A549 (cell line): ENCODE measurements around the gene P2RY8. TPM values are rescaled to one million over a fixed set of nuclear protein-coding genes. Genes with fewer than 3 reads are reported as not detected.

Source experiments
- ATAC-seq, 2 experiments: fragments of 200-7000 bp in 1 of 2; fragments of >200 bp in 1 of 2; cut with Nextera tagmentation in 1 of 2; cut with Tn5 transposase in 1 of 2; 3 replicates each; pipeline versions ENCODE4 v1.8.0 to v1.9.1; 2018 to 2020; ENCODE audit warnings: mild to moderate bottlenecking in 1 of 2, moderate library complexity in 1 of 2
- CTCF ChIA-PET: fragments of 300-600 bp; sonication (Branson Sonifier 250); formaldehyde crosslinking; extraction: SDS; loops from one replicate; lab custom pipeline; 2021; ENCODE audit warnings: antibody characterized with exemption, inconsistent platforms; lab: Yijun Ruan, JAX
- POLR2A ChIA-PET: fragments of 350-600 bp; formaldehyde crosslinking; extraction: SDS; loops from one replicate; lab custom pipeline; 2021; ENCODE audit warnings: antibody characterized with exemption, inconsistent platforms; lab: Yijun Ruan, JAX
- DNase-seq, 2 experiments: peaks; one replicate each; pipeline versions ENCODE4 v3.0.0 to v3.0.0-alpha.2; 2011 to 2016; ENCODE audit warnings: low read depth in 1 of 2, low spot score in 1 of 2
- FAIRE-seq: peaks from 2 replicates; lab custom pipeline; 2011; peaks lifted over from hg19 to GRCh38; lab: Jason Lieb, UNC
- H3K27ac ChIP-seq, 2 experiments: fragments of >200 bp; sonication (Bioruptor Twin); formaldehyde crosslinking; 3 replicates each; pipeline ENCODE4 v1.5.1; 2016 to 2017
- H3K4me1 ChIP-seq: fragments of >200 bp; sonication (Bioruptor Twin); formaldehyde crosslinking; 3 replicates; pipeline ENCODE4 v1.6.1; 2016
- H3K4me2 ChIP-seq: fragments of >200 bp; sonication (Bioruptor Twin); formaldehyde crosslinking; 3 replicates; pipeline ENCODE4 v1.6.1; 2016
- H3K4me3 ChIP-seq: fragments of >200 bp; sonication (Bioruptor Twin); formaldehyde crosslinking; 3 replicates; pipeline ENCODE4 v1.5.1; 2016
- H3K9me3 ChIP-seq: fragments of >200 bp; sonication (Bioruptor Twin); formaldehyde crosslinking; 3 replicates; pipeline ENCODE4 v1.6.1; 2016
- CBX2 ChIP-seq: fragments of 200-600 bp; sonication (generic); IDR thresholded peaks from 2 replicates; pipeline ENCODE4 v1.6.1; 2016; ENCODE audit warnings: low read depth, mild to moderate bottlenecking, borderline replicate concordance
- CEBPB ChIP-seq, 2 experiments: fragments of >200 bp in 1 of 2; sonication (Bioruptor Twin) in 1 of 2; formaldehyde crosslinking in 1 of 2; IDR thresholded peaks; 2 replicates each; pipeline ENCODE4 v1.6.1; 2012 to 2016
- CHD4 ChIP-seq: fragments of 200-600 bp; sonication (generic); IDR thresholded peaks from 2 replicates; pipeline ENCODE4 v1.6.1; 2016; ENCODE audit warnings: antibody characterized with exemption, mild to moderate bottlenecking, borderline replicate concordance
- EHF ChIP-seq: fragments of 250-450 bp; sonication (Bioruptor Pico); IDR thresholded peaks from 2 replicates; pipeline ENCODE4 v1.5.0; 2020; ENCODE audit warnings: mild to moderate bottlenecking
- EP300 ChIP-seq, 2 experiments: fragments of >200 bp; sonication (Bioruptor Twin); formaldehyde crosslinking; IDR thresholded peaks; 2 replicates in 1 of 2; 3 replicates in 1 of 2; pipeline ENCODE4 v1.6.1; 2016 to 2017
- ESRRA ChIP-seq: fragments of 150-350 bp; IDR thresholded peaks from 2 replicates; pipeline ENCODE4 v1.6.1; 2014; ENCODE audit warnings: mild to moderate bottlenecking, low read length, borderline replicate concordance
- FOSB ChIP-seq: fragments of 250-450 bp; sonication (Bioruptor Pico); IDR thresholded peaks from 2 replicates; pipeline ENCODE4 v1.5.0; 2020; ENCODE audit warnings: mild to moderate bottlenecking, moderate library complexity
- FOSL2 ChIP-seq, 2 experiments: fragments of 450-650 bp in 1 of 2; fragments of >200 bp in 1 of 2; sonication (Bioruptor Twin) in 1 of 2; formaldehyde crosslinking; IDR thresholded peaks; 2 replicates each; pipeline versions ENCODE4 v1.5.0 to v1.6.1; 2016 to 2020; ENCODE audit warnings: mild to moderate bottlenecking in 1 of 2, moderate library complexity in 1 of 2
- FOXS1 ChIP-seq: fragments of 250-450 bp; sonication (Bioruptor Pico); IDR thresholded peaks from 2 replicates; pipeline ENCODE4 v1.5.0; 2020; ENCODE audit warnings: mild to moderate bottlenecking, moderate library complexity
- GATA3 ChIP-seq: IDR thresholded peaks from 2 replicates; pipeline ENCODE4 v1.6.1; 2012; ENCODE audit warnings: borderline replicate concordance
- HOXB5 ChIP-seq: fragments of 250-450 bp; sonication (Bioruptor Pico); IDR thresholded peaks from 2 replicates; pipeline ENCODE4 v1.5.0; 2020; ENCODE audit warnings: mild to moderate bottlenecking, moderate library complexity
- JUNB ChIP-seq: fragments of >200 bp; sonication (Bioruptor Twin); formaldehyde crosslinking; IDR thresholded peaks from 2 replicates; pipeline ENCODE4 v1.6.1; 2016
- MAFK ChIP-seq: fragments of 450-650 bp; IDR thresholded peaks from 2 replicates; pipeline ENCODE4 v1.6.1; 2014; ENCODE audit not compliant: partially characterized antibody
- NFE2L2 ChIP-seq: fragments of 150-350 bp; conservative IDR thresholded peaks from 2 replicates; pipeline ENCODE4 v1.6.1; 2014; ENCODE audit warnings: low read length
- POLR2AphosphoS2 ChIP-seq: conservative IDR thresholded peaks from 2 replicates; pipeline ENCODE4 v1.6.1; 2012; ENCODE audit warnings: low read length, improper control_type of control experiment, inconsistent platforms
- RAD21 ChIP-seq, 2 experiments: fragments of >200 bp in 1 of 2; sonication (Bioruptor Twin) in 1 of 2; formaldehyde crosslinking in 1 of 2; IDR thresholded peaks in 1 of 2; conservative IDR thresholded peaks in 1 of 2; 2 replicates in 1 of 2; 3 replicates in 1 of 2; pipeline ENCODE4 v1.6.1; 2012 to 2018; ENCODE audit warnings: inconsistent platforms in 1 of 2
- RCOR1 ChIP-seq: fragments of 150-350 bp; IDR thresholded peaks from 2 replicates; pipeline ENCODE4 v1.6.1; 2014; ENCODE audit warnings: antibody characterized with exemption, low read length, low read depth
- RNF2 ChIP-seq: fragments of 200-600 bp; sonication (generic); IDR thresholded peaks from 2 replicates; pipeline ENCODE4 v1.6.1; 2016; ENCODE audit warnings: low read depth, mild to moderate bottlenecking, antibody characterized with exemption, moderate library complexity, borderline replicate concordance
- SMC3 ChIP-seq: fragments of >200 bp; sonication (Bioruptor Twin); formaldehyde crosslinking; IDR thresholded peaks from 3 replicates; pipeline ENCODE4 v1.6.1; 2018; ENCODE audit warnings: inconsistent platforms
- SREBF2 ChIP-seq: fragments of 450-650 bp; IDR thresholded peaks from 2 replicates; pipeline ENCODE4 v1.6.1; 2014; ENCODE audit warnings: mild to moderate bottlenecking, moderate library complexity
- TFCP2L1 ChIP-seq: fragments of 250-450 bp; sonication (Bioruptor Pico); IDR thresholded peaks from 2 replicates; pipeline ENCODE4 v1.5.0; 2021; ENCODE audit warnings: mild to moderate bottlenecking
- TP53 ChIP-seq: fragments of 250-450 bp; sonication (Bioruptor Pico); IDR thresholded peaks from 2 replicates; pipeline ENCODE4 v1.5.0; 2021; ENCODE audit warnings: mild to moderate bottlenecking, moderate library complexity
- ZFP36 ChIP-seq: fragments of 450-650 bp; IDR thresholded peaks from 2 replicates; pipeline ENCODE4 v1.6.1; 2014; ENCODE audit warnings: borderline replicate concordance; ENCODE audit not compliant: partially characterized antibody
- ZSCAN20 ChIP-seq: fragments of 250-450 bp; sonication (Bioruptor Pico); IDR thresholded peaks from 2 replicates; pipeline ENCODE4 v1.8.0; 2022; ENCODE audit warnings: mild to moderate bottlenecking, moderate library complexity
- WGBS: methylation state at CpG from one replicate; pipeline ENCODE4 v1.1.6; 2017; ENCODE audit errors: missing lambda C conversion rate; 5-methylcytosine and 5-hydroxymethylcytosine counted together
- polyA plus RNA-seq, 4 experiments: library from polyadenylated mRNA; depleted of rRNA in 3 of 4; stranded (reverse); fragments of >200 nt; fragmentation: RNase III in 1 of 4; extraction: RNeasy Plus Mini Kit Qiagen cat#74134 plus additional on column Dnase treatment in 1 of 4; gene quantifications; 2 replicates in 3 of 4; 3 replicates in 1 of 4; pipeline ENCODE4 v1.2.3, GENCODE V29; 2011 to 2017
- TF ChIP-seq, protein P1 (sequence below): fragments of 250-450 bp; sonication (Bioruptor Pico); IDR thresholded peaks from 2 replicates; pipeline ENCODE4 v1.5.0; 2020; ENCODE audit warnings: low read depth, mild to moderate bottlenecking, moderate library complexity
- TF ChIP-seq, protein P2 (sequence below): fragments of 150-350 bp; IDR thresholded peaks from 2 replicates; pipeline ENCODE4 v1.6.1; 2014; ENCODE audit warnings: low read depth, mild to moderate bottlenecking, low read length
- TF ChIP-seq, protein P3 (sequence below): IDR thresholded peaks from 2 replicates; pipeline ENCODE4 v1.6.1; 2012
- TF ChIP-seq, protein P4 (sequence below): fragments of 250-450 bp; sonication (Bioruptor Pico); IDR thresholded peaks from 2 replicates; pipeline ENCODE4 v1.5.0; 2021; ENCODE audit warnings: mild to moderate bottlenecking, moderate library complexity, borderline replicate concordance

Gene P2RY8
- polyA plus RNA-seq, 2 of the 4 experiments (the other 2 are of a cell fraction), result not detected

DNA sequence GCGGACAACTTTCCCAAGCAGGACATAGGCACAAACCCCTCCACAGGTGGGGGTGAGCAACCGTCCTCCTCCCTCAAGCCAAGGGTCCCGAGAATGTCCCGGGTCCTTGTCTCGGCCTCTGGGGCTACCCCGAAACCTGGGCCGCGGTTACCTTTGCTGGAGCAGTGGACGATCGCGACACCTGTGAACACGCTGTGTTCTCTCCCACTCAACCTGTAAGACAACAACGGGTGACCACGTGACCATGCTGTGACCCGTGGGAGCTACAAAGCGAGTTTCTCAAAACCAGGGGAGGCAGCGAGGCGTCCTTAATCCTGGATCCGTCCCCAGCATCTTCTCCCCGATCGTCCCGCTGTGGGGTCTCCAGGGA is 102.1 kb downstream of the P2RY8 start:
- FAIRE-seq (no peak), DNase-seq (no peak), ATAC-seq (0 out of 6 replicates have a peak, but pooled peaks of 1 of the 2 experiments have one; percentile 6)
- H3K4me1 ChIP-seq, result no peaks in the 10 kb centered on the region
- ChIA-PET POLR2A (no interaction called here), CTCF (no interaction called here)
- WGBS, result 96% methylated on average over 22 of the region's 22 CpGs
- H3K27ac ChIP-seq, result no peak overlapping the region
- H3K9me3 ChIP-seq, result no peaks in the 10 kb centered on the region
- TF ChIP-seq, protein P1, sequence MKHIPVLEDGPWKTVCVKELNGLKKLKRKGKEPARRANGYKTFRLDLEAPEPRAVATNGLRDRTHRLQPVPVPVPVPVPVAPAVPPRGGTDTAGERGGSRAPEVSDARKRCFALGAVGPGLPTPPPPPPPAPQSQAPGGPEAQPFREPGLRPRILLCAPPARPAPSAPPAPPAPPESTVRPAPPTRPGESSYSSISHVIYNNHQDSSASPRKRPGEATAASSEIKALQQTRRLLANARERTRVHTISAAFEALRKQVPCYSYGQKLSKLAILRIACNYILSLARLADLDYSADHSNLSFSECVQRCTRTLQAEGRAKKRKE (CRISPR knock-in tag), result no peak
- TF ChIP-seq CEBPB (IDR thresholded peaks at IDR 0.05), result no peak
- no peak for TF ChIP-seq MAFK
- TF ChIP-seq EP300 (IDR thresholded peaks at IDR 0.05), result no peak
- no peak for TF ChIP-seq NFE2L2
- TF ChIP-seq GATA3, result no peak
- TF ChIP-seq RNF2, result no peak
- TF ChIP-seq CHD4, result no peak
- no peak for TF ChIP-seq ZFP36
- TF ChIP-seq, protein P2, sequence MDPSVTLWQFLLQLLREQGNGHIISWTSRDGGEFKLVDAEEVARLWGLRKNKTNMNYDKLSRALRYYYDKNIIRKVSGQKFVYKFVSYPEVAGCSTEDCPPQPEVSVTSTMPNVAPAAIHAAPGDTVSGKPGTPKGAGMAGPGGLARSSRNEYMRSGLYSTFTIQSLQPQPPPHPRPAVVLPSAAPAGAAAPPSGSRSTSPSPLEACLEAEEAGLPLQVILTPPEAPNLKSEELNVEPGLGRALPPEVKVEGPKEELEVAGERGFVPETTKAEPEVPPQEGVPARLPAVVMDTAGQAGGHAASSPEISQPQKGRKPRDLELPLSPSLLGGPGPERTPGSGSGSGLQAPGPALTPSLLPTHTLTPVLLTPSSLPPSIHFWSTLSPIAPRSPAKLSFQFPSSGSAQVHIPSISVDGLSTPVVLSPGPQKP, result no peak
- TF ChIP-seq ZSCAN20 (CRISPR knock-in tag), result no peak
- no peak for TF ChIP-seq POLR2AphosphoS2
- no peak for TF ChIP-seq CBX2
- TF ChIP-seq, protein P3, sequence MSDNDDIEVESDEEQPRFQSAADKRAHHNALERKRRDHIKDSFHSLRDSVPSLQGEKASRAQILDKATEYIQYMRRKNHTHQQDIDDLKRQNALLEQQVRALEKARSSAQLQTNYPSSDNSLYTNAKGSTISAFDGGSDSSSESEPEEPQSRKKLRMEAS, result no peak
- no peak for TF ChIP-seq FOXS1
- no peak overlapping the region for H3K4me2 ChIP-seq
- no peak overlapping the region for H3K4me3 ChIP-seq

DNA sequence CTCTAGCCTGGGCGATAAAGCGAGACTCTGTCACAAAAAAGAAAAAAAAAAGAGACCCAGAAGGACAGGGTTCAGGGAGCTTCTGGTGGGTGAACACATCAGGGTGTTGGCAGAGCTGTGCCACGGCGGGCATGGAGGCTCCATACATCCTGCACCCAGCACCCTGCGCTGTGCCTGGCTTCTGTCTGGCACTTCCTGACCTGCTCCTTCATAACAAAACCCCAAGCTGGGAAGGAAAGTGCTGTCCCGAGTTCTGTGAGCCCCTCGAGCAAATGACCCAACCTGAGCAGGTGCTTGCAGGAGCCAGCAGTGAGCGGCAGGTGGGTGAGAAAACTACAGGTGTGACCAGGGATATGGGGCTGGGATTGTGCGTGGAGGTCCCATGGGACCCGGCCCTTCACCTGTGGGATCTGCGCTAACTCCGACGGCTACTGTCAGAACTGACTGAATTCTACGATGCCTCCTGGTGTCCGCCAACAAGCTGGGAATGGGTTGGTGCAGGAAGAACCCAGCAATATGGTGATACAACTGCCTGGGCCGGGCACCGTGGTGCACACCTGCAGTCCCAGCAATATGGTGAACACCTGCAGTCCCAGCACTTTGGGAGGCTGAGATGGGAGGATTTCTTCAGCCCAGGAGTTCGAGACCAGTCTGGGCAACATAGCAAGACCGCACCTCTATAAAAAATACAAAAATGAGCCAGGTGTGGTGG is 103.2 kb downstream of the P2RY8 start:
- FAIRE-seq (no peak), ATAC-seq (peak in 1 of 2 experiments; percentile 23; a peak in 2 of 6 replicates), DNase-seq (no peak)
- CTCF ChIA-PET, result no interaction called here
- Histone ChIP-seq H3K27ac (no peak overlapping the region), H3K4me2 (no peak overlapping the region), H3K4me1 (no peaks in the 10 kb centered on the region), H3K4me3 (no peak overlapping the region), H3K9me3 (no peaks in the 10 kb centered on the region)
- POLR2A ChIA-PET, result no interaction called here
- TF ChIP-seq SMC3 (no peak), NFE2L2 (no peak), RNF2 (no peak), ESRRA (no peak), SREBF2 (no peak), HOXB5 (CRISPR knock-in tag) (no peak), TP53 (no peak), EP300 (IDR thresholded peaks at IDR 0.05) (no peak), JUNB (no peak), RAD21 (conservative IDR thresholded peaks at IDR 0.05 in 1 of 2, IDR thresholded peaks at IDR 0.05 in 1 of 2) (no peak), POLR2AphosphoS2 (no peak), FOSB (CRISPR knock-in tag) (no peak), TFCP2L1 (CRISPR knock-in tag) (no peak), FOSL2 (IDR thresholded peaks at IDR 0.05) (no peak), FOSL2 (CRISPR knock-in tag; IDR thresholded peaks at IDR 0.05) (no peak), EHF (CRISPR knock-in tag) (no peak), RCOR1 (no peak)
- TF ChIP-seq, protein P4, sequence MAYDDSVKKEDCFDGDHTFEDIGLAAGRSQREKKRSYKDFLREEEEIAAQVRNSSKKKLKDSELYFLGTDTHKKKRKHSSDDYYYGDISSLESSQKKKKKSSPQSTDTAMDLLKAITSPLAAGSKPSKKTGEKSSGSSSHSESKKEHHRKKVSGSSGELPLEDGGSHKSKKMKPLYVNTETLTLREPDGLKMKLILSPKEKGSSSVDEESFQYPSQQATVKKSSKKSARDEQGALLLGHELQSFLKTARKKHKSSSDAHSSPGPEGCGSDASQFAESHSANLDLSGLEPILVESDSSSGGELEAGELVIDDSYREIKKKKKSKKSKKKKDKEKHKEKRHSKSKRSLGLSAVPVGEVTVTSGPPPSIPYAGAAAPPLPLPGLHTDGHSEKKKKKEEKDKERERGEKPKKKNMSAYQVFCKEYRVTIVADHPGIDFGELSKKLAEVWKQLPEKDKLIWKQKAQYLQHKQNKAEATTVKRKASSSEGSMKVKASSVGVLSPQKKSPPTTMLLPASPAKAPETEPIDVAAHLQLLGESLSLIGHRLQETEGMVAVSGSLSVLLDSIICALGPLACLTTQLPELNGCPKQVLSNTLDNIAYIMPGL, result no peak
- TF ChIP-seq, protein P1 (CRISPR knock-in tag), result no peak
- 92% methylated on average over 19 of the region's 19 CpGs for WGBS
